Neural cell (in vitro differentiated cells): ENCODE data around the gene TUBGCP4.

Source experiments
- CTCF ChIP-seq: fragments of 450-650 bp; IDR thresholded peaks from 2 replicates; pipeline ENCODE4 v1.5.1; 2014; ENCODE audit warnings: antibody characterized with exemption, mild to moderate bottlenecking, moderate library complexity; ENCODE audit not compliant: poor library complexity, severe bottlenecking
- POLR2AphosphoS5 ChIP-seq: IDR thresholded peaks from 2 replicates; pipeline ENCODE4 v1.6.1; 2012
- REST ChIP-seq: IDR thresholded peaks from 2 replicates; pipeline ENCODE4 v1.6.1; 2012; ENCODE audit warnings: borderline replicate concordance
- TAF1 ChIP-seq: IDR thresholded peaks from 2 replicates; pipeline ENCODE4 v1.6.1; 2012; ENCODE audit warnings: low read depth

- no peak for TF ChIP-seq TAF1
- no peak for TF ChIP-seq CTCF
- TF ChIP-seq REST: no peak
- no peak for TF ChIP-seq POLR2AphosphoS5
Measured at GRCh38 chr15:43449981-43450380, 79.1 kb downstream of the TUBGCP4 start.
